Measurements from ENCODE around the gene DSCAML1.

DNA sequence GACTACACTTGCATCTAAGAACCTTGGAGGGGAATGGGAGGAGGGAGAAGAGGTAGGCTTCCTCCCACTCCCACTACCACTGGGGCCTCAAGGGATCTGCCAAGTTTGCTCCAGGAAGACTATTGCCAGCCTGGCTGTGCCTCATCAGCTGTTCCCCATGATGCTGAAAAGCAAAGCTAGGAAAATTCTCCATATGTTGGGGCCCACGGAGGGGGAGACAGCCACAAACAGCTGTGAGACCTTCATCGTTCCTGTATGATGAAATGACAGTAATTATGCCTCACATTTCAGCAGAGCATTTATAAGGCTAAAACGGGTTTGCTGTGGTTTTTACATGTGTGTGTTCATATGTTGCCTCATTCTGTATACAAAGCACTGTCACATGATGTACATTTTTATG is 6.7 kb downstream of the DSCAML1 start:
- TF ChIP-seq, protein P1, sequence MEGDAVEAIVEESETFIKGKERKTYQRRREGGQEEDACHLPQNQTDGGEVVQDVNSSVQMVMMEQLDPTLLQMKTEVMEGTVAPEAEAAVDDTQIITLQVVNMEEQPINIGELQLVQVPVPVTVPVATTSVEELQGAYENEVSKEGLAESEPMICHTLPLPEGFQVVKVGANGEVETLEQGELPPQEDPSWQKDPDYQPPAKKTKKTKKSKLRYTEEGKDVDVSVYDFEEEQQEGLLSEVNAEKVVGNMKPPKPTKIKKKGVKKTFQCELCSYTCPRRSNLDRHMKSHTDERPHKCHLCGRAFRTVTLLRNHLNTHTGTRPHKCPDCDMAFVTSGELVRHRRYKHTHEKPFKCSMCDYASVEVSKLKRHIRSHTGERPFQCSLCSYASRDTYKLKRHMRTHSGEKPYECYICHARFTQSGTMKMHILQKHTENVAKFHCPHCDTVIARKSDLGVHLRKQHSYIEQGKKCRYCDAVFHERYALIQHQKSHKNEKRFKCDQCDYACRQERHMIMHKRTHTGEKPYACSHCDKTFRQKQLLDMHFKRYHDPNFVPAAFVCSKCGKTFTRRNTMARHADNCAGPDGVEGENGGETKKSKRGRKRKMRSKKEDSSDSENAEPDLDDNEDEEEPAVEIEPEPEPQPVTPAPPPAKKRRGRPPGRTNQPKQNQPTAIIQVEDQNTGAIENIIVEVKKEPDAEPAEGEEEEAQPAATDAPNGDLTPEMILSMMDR (IDR thresholded peaks at IDR 0.05), result no peak
- TF ChIP-seq POLR2A (IDR thresholded peaks at IDR 0.05), result no peak
